B cell (primary cell): ENCODE measurements around the gene AP1S3. TPM values are rescaled to one million over a fixed set of nuclear protein-coding genes. Genes with fewer than 3 reads are reported as not detected.

Experiments
- ATAC-seq: fragments of 200-7000 bp; cut with Tn5 transposase; one replicate; pipeline ENCODE4 v1.10.0; 2021; ENCODE audit warnings: low read depth, mild to moderate bottlenecking, moderate number of reproducible peaks, moderate library complexity
- CTCF ChIA-PET: fragments of 350-600 bp; sonication (Branson Sonifier 250); formaldehyde crosslinking; loops from one replicate; lab custom pipeline; 2021; ENCODE audit warnings: antibody characterized with exemption, inconsistent platforms; lab: Charles Lee
- POLR2A ChIA-PET: fragments of 350-600 bp; sonication (Branson Sonifier 250); formaldehyde crosslinking; loops from one replicate; lab custom pipeline; 2021; ENCODE audit warnings: antibody characterized with exemption; lab: Charles Lee
- DNase-seq: peaks from one replicate; pipeline ENCODE4 v3.0.0; 2013
- H2AFZ ChIP-seq: 2 replicates; pipeline ENCODE4 v1.6.1; 2012; ENCODE audit warnings: mild to moderate bottlenecking, low read depth, low read length; ENCODE audit not compliant: insufficient read depth, poor library complexity, severe bottlenecking
- H3K27ac ChIP-seq, 2 donors: 1 replicate in 1 of 2; 2 replicates in 1 of 2; pipeline ENCODE4 v1.5.1; 2012 to 2013; ENCODE audit warnings: low read length in 2 of 2, mild to moderate bottlenecking in 2 of 2, moderate library complexity in 1 of 2
- H3K27me3 ChIP-seq, 4 experiments: fragments of 200-600 bp in 1 of 4; sonication (generic) in 1 of 4; replicated peaks in 1 of 4; 1 replicate in 2 of 4; 2 replicates in 2 of 4; pipeline versions ENCODE4 v1.6.1 to v1.7.0; 2013 to 2016; ENCODE audit warnings: low read length in 3 of 4, mild to moderate bottlenecking in 2 of 4, mixed read lengths in 1 of 4, moderate library complexity in 1 of 4; ENCODE audit not compliant: insufficient read depth in 4 of 4, control insufficient read depth in 3 of 4; ENCODE audit errors: control extremely low read depth in 1 of 4
- H3K36me3 ChIP-seq, 2 experiments: replicated peaks in 1 of 2; 1 replicate in 1 of 2; 2 replicates in 1 of 2; pipeline versions ENCODE4 v1.6.1 to v1.7.1; 2013; ENCODE audit warnings: low read length in 1 of 2; ENCODE audit not compliant: insufficient read depth in 2 of 2, control insufficient read depth in 1 of 2; ENCODE audit errors: control extremely low read depth in 1 of 2, extremely low read depth in 1 of 2
- H3K4me1 ChIP-seq, 2 donors: fragments of 200-600 bp in 1 of 2; sonication (generic) in 1 of 2; 1 replicate in 1 of 2; 2 replicates in 1 of 2; pipeline versions ENCODE4 v1.5.1 to v1.6.1; 2013 to 2017; ENCODE audit warnings: low read length in 2 of 2; ENCODE audit not compliant: control insufficient read depth in 2 of 2, insufficient read depth in 2 of 2
- H3K4me2 ChIP-seq: replicated peaks from 2 replicates; pipeline ENCODE3; 2012; ENCODE audit warnings: mild to moderate bottlenecking, low read depth, low read length; ENCODE audit not compliant: poor library complexity, severe bottlenecking
- H3K4me3 ChIP-seq, 5 experiments: fragments of 200-600 bp in 1 of 5; sonication (generic) in 1 of 5; 1 replicate in 3 of 5; 2 replicates in 2 of 5; pipeline versions ENCODE4 v1.5.1 to v1.7.0; 2011 to 2016; ENCODE audit warnings: low read length in 4 of 5, mild to moderate bottlenecking in 4 of 5, low read depth in 2 of 5, control low read depth in 1 of 5, moderate library complexity in 1 of 5; ENCODE audit not compliant: insufficient read depth in 1 of 5; ENCODE audit errors: control extremely low read depth in 1 of 5, extremely low read depth in 1 of 5
- H3K79me2 ChIP-seq: fragments of 200-600 bp; sonication (generic); one replicate; pipeline ENCODE4 v1.6.0; 2016; ENCODE audit warnings: low read length; ENCODE audit not compliant: control insufficient read depth, insufficient read depth
- H3K9ac ChIP-seq: fragments of 200-600 bp; sonication (generic); 2 replicates; pipeline ENCODE4 v1.6.1; 2017; ENCODE audit warnings: mild to moderate bottlenecking, low read length, moderate library complexity
- H3K9me3 ChIP-seq, 3 donors: one replicate each; pipeline versions ENCODE4 v1.6.1 to v1.7.1; 2013; ENCODE audit warnings: low read length in 2 of 3; ENCODE audit not compliant: control insufficient read depth in 2 of 3, insufficient read depth in 1 of 3; ENCODE audit errors: control extremely low read depth in 1 of 3
- H4K20me1 ChIP-seq: 2 replicates; pipeline ENCODE4 v1.6.0; 2012; ENCODE audit warnings: mild to moderate bottlenecking, low read length; ENCODE audit not compliant: insufficient read depth, control insufficient read depth, poor library complexity, severe bottlenecking
- H3K27ac Mint-ChIP-seq: one replicate; pipeline ENCODE4 v1.8.0; 2021; ENCODE audit warnings: mixed read lengths
- H3K27me3 Mint-ChIP-seq: one replicate; pipeline ENCODE4 v1.8.0; 2021; ENCODE audit warnings: mixed read lengths
- H3K4me1 Mint-ChIP-seq: one replicate; pipeline ENCODE4 v1.8.0; 2021; ENCODE audit warnings: mixed read lengths
- H3K4me3 Mint-ChIP-seq: one replicate; pipeline ENCODE4 v1.8.0; 2021; ENCODE audit warnings: mixed read lengths
- H3K9me3 Mint-ChIP-seq: one replicate; pipeline ENCODE4 v1.8.0; 2022; ENCODE audit warnings: mixed read lengths; ENCODE audit not compliant: insufficient read depth
- EZH2 ChIP-seq: IDR thresholded peaks from 2 replicates; pipeline ENCODE4 v1.6.1; 2012; ENCODE audit warnings: borderline replicate concordance, low read depth, mild to moderate bottlenecking, moderate library complexity, low read length; ENCODE audit not compliant: insufficient read depth, poor library complexity, severe bottlenecking
- whole genome bisulfite sequencing: methylation state at CpG from one replicate; pipeline ENCODE4 v1.1.5; 2013; ENCODE audit warnings: missing lambda C conversion rate; ENCODE audit not compliant: insufficient coverage; 5-methylcytosine and 5-hydroxymethylcytosine counted together
- intact Hi-C: fragments of 100-400 bp; cut with micrococcal nuclease; formaldehyde crosslinking; loops from one replicate; pipeline ENCODE4 v1.10.0; 2022
- polyA plus RNA-seq: library from polyadenylated mRNA; depleted of rRNA; stranded (reverse); fragments of >200 nt; gene quantifications from 2 replicates; pipeline ENCODE4 v1.2.3, GENCODE V29; 2012
- total RNA-seq, 2 donors: library from RNA; stranded (reverse); fragments of 120-200 nt in 1 of 2; gene quantifications; 1 replicate in 1 of 2; 2 replicates in 1 of 2; pipeline versions ENCODE4 v1.2.3 to v1.2.4, GENCODE V29; 2013 to 2022
- TF ChIP-seq, protein P1 (sequence below): fragments of 200-600 bp; IDR thresholded peaks from one replicate; pipeline ENCODE4 v1.8.0; 2022; ENCODE audit warnings: antibody characterized with exemption, mild to moderate bottlenecking

The AP1S3 gene
- total and polyA plus RNA-seq, 2 donors (not counting 1 experiment from before 2014, with no cell fraction given), result 7.2 to 41.4 TPM

DNA sequence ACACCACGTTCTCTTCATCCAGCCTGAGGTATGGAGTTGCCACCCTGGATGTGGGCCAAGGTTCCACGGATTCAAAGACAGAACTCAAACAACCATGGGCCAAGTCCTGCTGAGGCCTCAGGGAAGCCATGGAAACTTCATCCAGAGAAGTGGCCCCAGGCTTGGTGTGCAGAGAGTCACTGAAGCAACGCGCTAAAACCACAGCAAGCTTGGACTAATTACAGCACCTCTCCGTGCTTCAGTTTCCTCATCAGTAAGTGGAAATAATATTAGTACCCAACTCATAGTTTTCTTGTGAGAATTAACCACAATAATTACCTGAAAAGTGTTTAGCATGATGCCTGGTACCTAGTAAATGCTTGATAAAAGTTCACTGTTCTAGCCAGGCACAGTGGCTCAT, 19.2 kb upstream of the AP1S3 start:
- peaks cover 13% of the 10 kb centered on the region for H3K4me1 Mint-ChIP-seq
- TF ChIP-seq, protein P1, sequence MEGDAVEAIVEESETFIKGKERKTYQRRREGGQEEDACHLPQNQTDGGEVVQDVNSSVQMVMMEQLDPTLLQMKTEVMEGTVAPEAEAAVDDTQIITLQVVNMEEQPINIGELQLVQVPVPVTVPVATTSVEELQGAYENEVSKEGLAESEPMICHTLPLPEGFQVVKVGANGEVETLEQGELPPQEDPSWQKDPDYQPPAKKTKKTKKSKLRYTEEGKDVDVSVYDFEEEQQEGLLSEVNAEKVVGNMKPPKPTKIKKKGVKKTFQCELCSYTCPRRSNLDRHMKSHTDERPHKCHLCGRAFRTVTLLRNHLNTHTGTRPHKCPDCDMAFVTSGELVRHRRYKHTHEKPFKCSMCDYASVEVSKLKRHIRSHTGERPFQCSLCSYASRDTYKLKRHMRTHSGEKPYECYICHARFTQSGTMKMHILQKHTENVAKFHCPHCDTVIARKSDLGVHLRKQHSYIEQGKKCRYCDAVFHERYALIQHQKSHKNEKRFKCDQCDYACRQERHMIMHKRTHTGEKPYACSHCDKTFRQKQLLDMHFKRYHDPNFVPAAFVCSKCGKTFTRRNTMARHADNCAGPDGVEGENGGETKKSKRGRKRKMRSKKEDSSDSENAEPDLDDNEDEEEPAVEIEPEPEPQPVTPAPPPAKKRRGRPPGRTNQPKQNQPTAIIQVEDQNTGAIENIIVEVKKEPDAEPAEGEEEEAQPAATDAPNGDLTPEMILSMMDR, result no peak
- TF ChIP-seq EZH2, result no peak
- intact Hi-C loops, result no loop called here
- H3K4me3 ChIP-seq, result no peak overlapping the region
- no peaks in the 10 kb centered on the region for H3K9me3 Mint-ChIP-seq
- peaks cover 0 to 3% of the 10 kb centered on the region in 2 experiments for H3K36me3 ChIP-seq
- H3K4me2 ChIP-seq, result no peak overlapping the region
- H3K27me3 Mint-ChIP-seq, result no peaks in the 10 kb centered on the region
- ATAC-seq, result peak; percentile 21
- no peaks in the 10 kb centered on the region for H3K79me2 ChIP-seq
- H3K4me3 Mint-ChIP-seq, result no peak overlapping the region
- no peaks in the 10 kb centered on the region for H4K20me1 ChIP-seq
- no peak for DNase-seq
- peaks cover 0 to 5% (median 0%) of the 10 kb centered on the region in 3 donors for H3K9me3 ChIP-seq
- no peak overlapping the region for H3K27ac ChIP-seq
- WGBS, result 75% methylated on average over 1 of the region's 5 CpGs
- H3K27me3 ChIP-seq, result no peaks in the 10 kb centered on the region
- H3K9ac ChIP-seq, result no peak overlapping the region
- peak overlapping the region; percentile 15 for H3K27ac Mint-ChIP-seq
- ChIA-PET CTCF (interaction anchor here (0.8 to 1.2 kb wide), 3 partner anchors 74 to 513 kb away, joined by 3 read pairs; no protein-coding TSS in a partner anchor), POLR2A (no interaction called here)
- H2AFZ ChIP-seq, result no peak overlapping the region
- no peaks in the 10 kb centered on the region for H3K4me1 ChIP-seq

DNA sequence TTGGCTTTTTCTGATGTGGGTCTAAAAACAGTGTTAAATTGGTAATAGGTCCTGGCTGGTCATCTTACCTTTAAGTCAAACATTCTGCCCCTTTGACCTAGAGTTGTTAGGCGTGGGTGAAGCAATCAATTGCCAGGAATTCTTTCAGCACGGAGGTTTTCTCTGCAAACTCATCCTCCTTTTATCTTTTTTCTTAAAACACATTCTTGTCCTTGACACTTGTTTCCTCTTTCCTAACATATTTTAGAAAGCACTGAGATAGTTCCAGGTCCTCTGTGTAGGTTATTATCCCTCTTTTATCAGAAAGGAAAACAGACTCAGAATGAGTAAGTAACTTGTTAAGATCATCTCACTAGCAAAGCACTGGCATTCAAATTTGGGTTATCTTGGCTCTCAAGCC, 18.6 kb upstream of the AP1S3 start:
- Histone ChIP-seq H3K27me3 (no peaks in the 10 kb centered on the region), H3K27ac (no peak overlapping the region), H3K4me1 (no peaks in the 10 kb centered on the region), H3K4me3 (no peak overlapping the region), H2AFZ (no peak overlapping the region), H3K4me2 (no peak overlapping the region), H3K36me3 (peaks cover 0 to 3% of the 10 kb centered on the region in 2 experiments), H3K79me2 (no peaks in the 10 kb centered on the region), H3K9ac (no peak overlapping the region), H4K20me1 (no peaks in the 10 kb centered on the region), H3K9me3 (peaks cover 0 to 8% (median 0%) of the 10 kb centered on the region in 3 donors)
- WGBS, result 80% methylated on average over 1 of the region's 2 CpGs
- peaks cover 17% of the 10 kb centered on the region for H3K4me1 Mint-ChIP-seq
- no peak for DNase-seq
- POLR2A ChIA-PET, result no interaction called here
- no peaks in the 10 kb centered on the region for H3K27me3 Mint-ChIP-seq
- TF ChIP-seq, protein P1, result no peak
- no peak for TF ChIP-seq EZH2
- H3K27ac Mint-ChIP-seq, result no peak overlapping the region
- intact Hi-C loops, result no loop called here
- H3K4me3 Mint-ChIP-seq, result no peak overlapping the region
- CTCF ChIA-PET, result interaction anchor here (0.8 to 1.1 kb wide), 2 partner anchors 114 to 513 kb away, joined by 3 read pairs; no protein-coding TSS in a partner anchor
- no peak for ATAC-seq
- H3K9me3 Mint-ChIP-seq, result peaks cover 4% of the 10 kb centered on the region
